ENCODE results near the gene FGR. TPM values are rescaled to one million over a fixed set of nuclear protein-coding genes. Genes with fewer than 3 reads are reported as not detected.

The FGR gene
- total RNA-seq, 1 donor from 2014 or later = 28.6 TPM

GRCh38 chr1:27605796-27606707 is 28.9 kb downstream of the FGR start:
- H3K9me3 Mint-ChIP-seq = no peaks in the 10 kb centered on the region
- peak; percentile 45 for DNase-seq

GRCh38 chr1:27605300-27605766 is 29.7 kb downstream of the FGR start:
- Mint-ChIP-seq H3K27me3 (no peaks in the 10 kb centered on the region), H3K4me1 (peaks cover 36% of the 10 kb centered on the region), H3K4me3 (peak overlapping the region; percentile 95), H3K9me3 (no peaks in the 10 kb centered on the region), H3K36me3 (ENCODE audit: low read depth) (peaks cover 2% of the 10 kb centered on the region), H3K27ac (peak overlapping the region; percentile 60)
- CTCF ChIA-PET = interaction anchor here (0.6 to 8.8 kb wide), 13 partner anchors 37 to 306 kb away, joined by 3 to 253 read pairs (median 14); partner anchors contain the start of gene IFI6
- POLR2A ChIA-PET = interaction anchor here (0.9 to 12.2 kb wide), 5 partner anchors 49 to 202 kb away, joined by 3 to 207 read pairs (median 4); no protein-coding TSS in a partner anchor
- intact Hi-C loops (cut with micrococcal nuclease) = loop anchor here (5.0 kb wide), 3 partner anchors 227 to 563 kb away; partner anchors contain the start of gene PPP1R8
- ATAC-seq (ENCODE audit: low read depth) (no peak), DNase-seq (no peak)
- TF ChIP-seq CTCF (IDR thresholded peaks at IDR 0.05) = no peak

More at GRCh38 chr1:27605796-27606707, 28.9 kb downstream of the FGR start:
- no peak for ATAC-seq (ENCODE audit: low read depth)
- H3K27ac Mint-ChIP-seq = peak overlapping the region; percentile 61
- no peaks in the 10 kb centered on the region for H3K27me3 Mint-ChIP-seq
- intact Hi-C loops (cut with micrococcal nuclease) = loop anchor here (1.0 to 5.0 kb wide), 12 partner anchors 38 to 564 kb away; partner anchors contain the start of genes GPR3 and PPP1R8
- TF ChIP-seq CTCF (IDR thresholded peaks at IDR 0.05) = peak; percentile 84
- peaks cover 28% of the 10 kb centered on the region for H3K4me1 Mint-ChIP-seq
- H3K4me3 Mint-ChIP-seq = peak overlapping the region; percentile 60
- ChIA-PET CTCF (interaction anchor here (0.7 to 8.8 kb wide), 30 partner anchors 10 to 561 kb away, joined by 3 to 253 read pairs (median 5); partner anchors contain the start of gene IFI6), POLR2A (interaction anchor here (0.5 to 12.2 kb wide), 8 partner anchors 50 to 211 kb away, joined by 3 to 207 read pairs (median 4); no protein-coding TSS in a partner anchor)
- peaks cover 2% of the 10 kb centered on the region for H3K36me3 Mint-ChIP-seq (ENCODE audit: low read depth)

GRCh38 chr1:27604579-27605299 is 30.2 kb downstream of the FGR start:
- intact Hi-C loops (cut with micrococcal nuclease) = loop anchor here (5.0 kb wide), 3 partner anchors 228 to 562 kb away; partner anchors contain the start of gene PPP1R8
- H3K4me3 Mint-ChIP-seq = peak overlapping the region; percentile 95
- H3K36me3 Mint-ChIP-seq (ENCODE audit: low read depth) = peaks cover 2% of the 10 kb centered on the region
- no peaks in the 10 kb centered on the region for H3K27me3 Mint-ChIP-seq
- ATAC-seq (ENCODE audit: low read depth) (no peak), DNase-seq (no peak)
- peaks cover 42% of the 10 kb centered on the region for H3K4me1 Mint-ChIP-seq
- no peaks in the 10 kb centered on the region for H3K9me3 Mint-ChIP-seq
- POLR2A ChIA-PET = interaction anchor here (0.6 to 12.2 kb wide), 23 partner anchors 10 to 558 kb away, joined by 3 to 207 read pairs (median 4); no protein-coding TSS in a partner anchor
- CTCF ChIA-PET = interaction anchor here (0.6 to 8.8 kb wide), 16 partner anchors 10 to 306 kb away, joined by 3 to 253 read pairs (median 6); no protein-coding TSS in a partner anchor
- peak overlapping the region; percentile 66 for H3K27ac Mint-ChIP-seq
- no peak for TF ChIP-seq CTCF (IDR thresholded peaks at IDR 0.05)

- Mint-ChIP-seq H3K36me3 (ENCODE audit: low read depth) (peaks cover 2% of the 10 kb centered on the region), H3K27ac (peak within 1 kb of the TSS; percentile 83), H3K27me3 (no peaks in the 10 kb centered on the region), H3K4me1 (peaks cover 49% of the 10 kb centered on the region), H3K9me3 (no peaks in the 10 kb centered on the region), H3K4me3 (peak within 1 kb of the TSS; percentile 95)
- ChIA-PET CTCF (interaction anchor here (0.7 to 8.8 kb wide), 16 partner anchors 10 to 305 kb away, joined by 3 to 253 read pairs (median 6); no protein-coding TSS in a partner anchor), POLR2A (interaction anchor here (0.6 to 12.2 kb wide), 28 partner anchors 9 to 558 kb away, joined by 3 to 207 read pairs (median 4); partner anchors contain the start of gene IFI6)
- DNase-seq = peak; percentile 89
- intact Hi-C loops (cut with micrococcal nuclease) = loop anchor here (1.0 to 2.0 kb wide), 3 partner anchors 75 to 370 kb away; partner anchors contain the start of genes WASF2 and WDTC1
- no peak for TF ChIP-seq CTCF (IDR thresholded peaks at IDR 0.05)
- peak; percentile 78 for ATAC-seq (ENCODE audit: low read depth)
Measured at GRCh38 chr1:27603681-27604578, 31.1 kb downstream of the FGR start, which contains the start of gene AHDC1. TSS of gene AHDC1 (minus strand) at chr1:27604144. CDS start at chr1:27552115, 52,029 bp downstream.

All from activated B cell treated with CpG ODN at 0.5 μM for 24 hours (primary cell).